ENCODE results near the gene MED13.

DNA sequence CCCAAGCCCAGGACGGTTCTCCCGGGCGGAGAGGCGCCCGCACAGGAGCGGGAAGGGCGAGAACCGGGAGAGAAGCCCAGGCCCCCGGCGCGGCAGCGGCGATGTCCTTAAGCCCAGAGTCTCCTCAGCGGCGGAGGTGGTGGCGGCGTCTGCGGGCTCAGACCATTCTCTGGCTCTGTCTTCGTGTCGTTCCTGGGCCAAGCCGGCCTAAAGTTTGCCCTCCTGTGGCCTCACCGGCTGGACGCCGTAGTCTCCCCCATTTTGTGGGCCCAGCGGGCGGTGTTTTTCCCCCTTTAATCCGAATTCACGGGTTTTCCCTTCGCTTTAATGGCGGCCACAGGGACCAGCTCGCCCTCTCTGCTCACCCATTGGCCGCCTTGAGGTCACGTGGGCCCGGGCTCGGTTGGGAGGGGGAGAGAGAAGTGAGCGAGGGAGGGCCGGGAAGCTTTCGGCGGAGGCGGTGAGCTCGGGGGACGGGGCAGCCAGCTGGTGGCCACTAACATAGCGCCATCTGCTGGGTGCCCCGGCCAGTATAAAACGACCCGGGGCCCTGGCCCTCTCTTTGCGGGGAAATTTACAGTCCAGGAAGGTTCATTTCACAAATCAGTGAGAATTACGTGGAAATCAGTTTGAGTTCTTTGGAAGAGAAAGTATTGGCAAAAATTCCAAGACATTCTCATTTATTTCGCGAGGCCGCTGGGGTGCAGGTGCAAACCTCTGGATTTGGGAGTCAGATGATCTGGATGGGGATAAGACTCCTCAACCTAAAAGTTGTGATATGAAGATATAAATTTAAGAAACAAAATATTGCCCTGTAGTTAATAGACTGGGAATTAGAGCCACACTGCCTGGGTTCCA, 762 bp upstream of the MED13 start:
- TF ChIP-seq, protein P1, sequence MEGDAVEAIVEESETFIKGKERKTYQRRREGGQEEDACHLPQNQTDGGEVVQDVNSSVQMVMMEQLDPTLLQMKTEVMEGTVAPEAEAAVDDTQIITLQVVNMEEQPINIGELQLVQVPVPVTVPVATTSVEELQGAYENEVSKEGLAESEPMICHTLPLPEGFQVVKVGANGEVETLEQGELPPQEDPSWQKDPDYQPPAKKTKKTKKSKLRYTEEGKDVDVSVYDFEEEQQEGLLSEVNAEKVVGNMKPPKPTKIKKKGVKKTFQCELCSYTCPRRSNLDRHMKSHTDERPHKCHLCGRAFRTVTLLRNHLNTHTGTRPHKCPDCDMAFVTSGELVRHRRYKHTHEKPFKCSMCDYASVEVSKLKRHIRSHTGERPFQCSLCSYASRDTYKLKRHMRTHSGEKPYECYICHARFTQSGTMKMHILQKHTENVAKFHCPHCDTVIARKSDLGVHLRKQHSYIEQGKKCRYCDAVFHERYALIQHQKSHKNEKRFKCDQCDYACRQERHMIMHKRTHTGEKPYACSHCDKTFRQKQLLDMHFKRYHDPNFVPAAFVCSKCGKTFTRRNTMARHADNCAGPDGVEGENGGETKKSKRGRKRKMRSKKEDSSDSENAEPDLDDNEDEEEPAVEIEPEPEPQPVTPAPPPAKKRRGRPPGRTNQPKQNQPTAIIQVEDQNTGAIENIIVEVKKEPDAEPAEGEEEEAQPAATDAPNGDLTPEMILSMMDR (IDR thresholded peaks at IDR 0.05) = peak; percentile 84 to 95 (median 93)
- TF ChIP-seq POLR2A (IDR thresholded peaks at IDR 0.05) = peak; percentile 51 to 85 (median 84)
